HepG2 (cell line): ENCODE measurements around the gene PTMA. TPM values are rescaled to one million over a fixed set of nuclear protein-coding genes. Genes with fewer than 3 reads are reported as not detected.

Source experiments
- ARID4A ChIP-seq: sonication (generic); formaldehyde crosslinking; IDR thresholded peaks from 2 replicates; pipeline ENCODE4 v1.5.0; 2020; ENCODE audit warnings: mild to moderate bottlenecking, missing genetic modification reagents, borderline replicate concordance
- ARID5B ChIP-seq: IDR thresholded peaks from 2 replicates; pipeline ENCODE4 v1.4.0; 2020; ENCODE audit warnings: mild to moderate bottlenecking, missing genetic modification reagents
- ASH2L ChIP-seq: fragments of 300-600, 200-600 bp; sonication (generic); IDR thresholded peaks from 2 replicates; pipeline ENCODE4 v1.7.0; 2017; ENCODE audit warnings: low read depth, mild to moderate bottlenecking, moderate library complexity, mixed read lengths, low read length; ENCODE audit not compliant: insufficient read length
- ISL2 ChIP-seq: sonication (generic); formaldehyde crosslinking; IDR thresholded peaks from 2 replicates; pipeline ENCODE4 v1.5.0; 2020; ENCODE audit warnings: missing genetic modification reagents
- KAT8 ChIP-seq: IDR thresholded peaks from 2 replicates; pipeline ENCODE4 v1.6.1; 2016; ENCODE audit warnings: missing genetic modification reagents, missing compliant biosample characterization
- PHF21A ChIP-seq: sonication (generic); formaldehyde crosslinking; IDR thresholded peaks from 2 replicates; pipeline ENCODE4 v1.5.0; 2020; ENCODE audit warnings: mild to moderate bottlenecking, missing genetic modification reagents
- POLR2G ChIP-seq: fragments of 200-400 bp; formaldehyde crosslinking; IDR thresholded peaks from 2 replicates; pipeline ENCODE4 v1.6.1; 2018; ENCODE audit warnings: mild to moderate bottlenecking, low read depth, low read length, moderate library complexity
- RBM39 ChIP-seq: fragments of 200-400 bp; formaldehyde crosslinking; IDR thresholded peaks from one replicate; pipeline ENCODE4 v1.6.1; 2018; ENCODE audit warnings: antibody characterized with exemption, mild to moderate bottlenecking, low read depth, low read length; ENCODE audit not compliant: poor library complexity, severe bottlenecking
- SIN3A ChIP-seq: IDR thresholded peaks from 2 replicates; pipeline ENCODE4 v1.6.1; 2011; ENCODE audit warnings: low read depth, mild to moderate bottlenecking, control low read depth, low read length, borderline replicate concordance
- SOX5 ChIP-seq: IDR thresholded peaks from 2 replicates; pipeline ENCODE4 v1.6.1; 2016; ENCODE audit warnings: borderline replicate concordance
- SOX6 ChIP-seq, 2 experiments: fragments of 450-650 bp in 1 of 2; sonication (generic) in 1 of 2; formaldehyde crosslinking in 1 of 2; IDR thresholded peaks; 2 replicates each; pipeline versions ENCODE4 v1.4.0 to v1.6.1; 2017 to 2020; ENCODE audit warnings: antibody characterized with exemption in 1 of 2, mild to moderate bottlenecking in 1 of 2, missing genetic modification reagents in 1 of 2
- USF2 ChIP-seq, 2 experiments: sonication (generic) in 1 of 2; formaldehyde crosslinking in 1 of 2; IDR thresholded peaks; 2 replicates each; pipeline versions ENCODE4 v1.5.1 to v1.6.1; 2011 to 2020; ENCODE audit warnings: borderline replicate concordance in 1 of 2, low read depth in 1 of 2, low read length in 1 of 2, mild to moderate bottlenecking in 1 of 2, missing genetic modification reagents in 1 of 2, moderate library complexity in 1 of 2
- ZNF552 ChIP-seq: sonication (generic); formaldehyde crosslinking; IDR thresholded peaks from 2 replicates; pipeline ENCODE4 v1.9.0; 2022; ENCODE audit warnings: missing genetic modification reagents, mild to moderate bottlenecking, borderline replicate concordance
- ZNF576 ChIP-seq: sonication (generic); formaldehyde crosslinking; IDR thresholded peaks from 2 replicates; pipeline ENCODE4 v1.4.0; 2020; ENCODE audit warnings: mild to moderate bottlenecking, missing genetic modification reagents
- ZNF644 ChIP-seq: IDR thresholded peaks from 2 replicates; pipeline ENCODE4 v1.6.1; 2016; ENCODE audit warnings: low read depth
- ZSCAN30 ChIP-seq: sonication (generic); formaldehyde crosslinking; IDR thresholded peaks from 2 replicates; pipeline ENCODE4 v1.5.0; 2020; ENCODE audit warnings: mild to moderate bottlenecking, missing genetic modification reagents
- polyA plus RNA-seq, 8 experiments: library from polyadenylated mRNA; depleted of rRNA in 3 of 8; stranded (reverse) in 7 of 8; unstranded in 1 of 8; fragments of >200 nt; fragmentation: Illumina TruSeq in 4 of 8; extraction: Trizol in 4 of 8; gene quantifications; 2 replicates each; pipeline versions ENCODE4 v1.2.1 to v1.2.3, GENCODE V29; 2011 to 2016; ENCODE audit warnings: low read depth in 4 of 8, missing spikeins in 1 of 8, mixed read lengths in 1 of 8; ENCODE audit not compliant: insufficient read depth in 1 of 8
- total RNA-seq, 5 experiments: library from RNA; depleted of rRNA; stranded (reverse); fragments of >200 nt; fragmentation: Illumina TruSeq; extraction: Trizol; gene quantifications; 2 replicates each; pipeline ENCODE4 v1.2.3, GENCODE V29; 2016; ENCODE audit warnings: low read depth in 1 of 5

The PTMA gene
- total and polyA plus RNA-seq, 2 of the 13 experiments (the other 11 are each of a cell fraction or from before 2014, with no cell fraction given), result 190 to 1,086 TPM

- 0 out of 2 replicates have a peak, but pooled peaks have one; percentile 23 for TF ChIP-seq ISL2
- peak; percentile 40; the same call in 1 of the 2 replicates for TF ChIP-seq PHF21A (CRISPR knock-in tag)
- TF ChIP-seq ZNF576 (CRISPR knock-in tag), result peak; percentile 99
- no peak for TF ChIP-seq SOX6 (IDR thresholded peaks at IDR 0.05)
- TF ChIP-seq SOX6 (CRISPR knock-in tag; IDR thresholded peaks at IDR 0.05), result peak; percentile 8; the same call in 1 of the 2 replicates
- peak; percentile 14 for TF ChIP-seq ASH2L
- TF ChIP-seq KAT8 (CRISPR knock-in tag), result peak; percentile 53
- no peak for TF ChIP-seq ARID5B (CRISPR knock-in tag)
- TF ChIP-seq SIN3A, result 0 out of 2 replicates have a peak, but pooled peaks have one; percentile 44
- no peak for TF ChIP-seq USF2 (IDR thresholded peaks at IDR 0.05; ENCODE audit: low read depth, low read length)
- TF ChIP-seq USF2 (CRISPR knock-in tag; IDR thresholded peaks at IDR 0.05; ENCODE audit: borderline replicate concordance), result no peak
- TF ChIP-seq POLR2G, result peak; percentile 58
- no peak for TF ChIP-seq RBM39
- TF ChIP-seq ZNF552 (CRISPR knock-in tag), result no peak
- TF ChIP-seq ARID4A (CRISPR knock-in tag), result peak; percentile 35; the same call in 1 of the 2 replicates
- 0 out of 2 replicates have a peak, but pooled peaks have one; percentile 4 for TF ChIP-seq SOX5 (CRISPR knock-in tag)
- TF ChIP-seq ZSCAN30 (CRISPR knock-in tag), result peak; percentile 39; the same call in 1 of the 2 replicates
- peak; percentile 7; the same call in 1 of the 2 replicates for TF ChIP-seq ZNF644 (CRISPR knock-in tag)
Measured at GRCh38 chr2:231672617-231673347, 35.5 kb upstream of the PTMA start (continued).
